Effector CD8-positive, alpha-beta T cell (primary cell): Measurements from ENCODE around the gene HDHD2.

ENCODE experiments used
- DNase-seq: peaks from one replicate; lab custom pipeline; 2025; lab: John Stamatoyannopoulos, UW

The HDHD2 gene

GRCh38 chr18:47146206-47146605, 4.1 kb downstream of the HDHD2 start:
- no peak for DNase-seq

GRCh38 chr18:47143899-47144485, 6.3 kb downstream of the HDHD2 start:
- no peak for DNase-seq

- DNase-seq, result no peak
Observed at GRCh38 chr18:47143153-47143552, 7.1 kb downstream of the HDHD2 start.

GRCh38 chr18:47141289-47141688, 9.0 kb downstream of the HDHD2 start:
- no peak for DNase-seq

- no peak for DNase-seq
Observed at GRCh38 chr18:47121146-47121545, 29.2 kb downstream of the HDHD2 start.

DNA sequence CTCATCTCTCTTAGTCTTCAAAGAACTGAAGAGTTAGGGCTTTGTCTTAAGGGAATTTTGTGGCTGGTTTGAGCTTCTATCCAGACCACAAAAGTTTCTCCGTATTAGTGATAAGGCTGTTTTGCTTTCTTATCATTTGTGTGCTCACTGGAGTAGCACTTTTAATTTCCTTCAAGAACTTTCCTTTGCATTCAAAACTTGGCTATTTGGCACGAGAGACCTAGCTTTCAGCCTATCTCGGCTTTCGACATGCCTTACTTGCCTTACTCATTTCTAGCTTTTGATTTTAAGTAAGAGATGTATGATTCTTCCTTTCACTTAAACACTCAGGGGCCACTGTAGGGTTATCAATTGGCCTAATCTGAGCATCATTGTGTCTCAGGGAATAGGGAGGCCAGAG, 29.9 kb downstream of the HDHD2 start:
- no peak for DNase-seq

- DNase-seq, result no peak
Observed at GRCh38 chr18:47118981-47119380, 31.3 kb downstream of the HDHD2 start.

DNA sequence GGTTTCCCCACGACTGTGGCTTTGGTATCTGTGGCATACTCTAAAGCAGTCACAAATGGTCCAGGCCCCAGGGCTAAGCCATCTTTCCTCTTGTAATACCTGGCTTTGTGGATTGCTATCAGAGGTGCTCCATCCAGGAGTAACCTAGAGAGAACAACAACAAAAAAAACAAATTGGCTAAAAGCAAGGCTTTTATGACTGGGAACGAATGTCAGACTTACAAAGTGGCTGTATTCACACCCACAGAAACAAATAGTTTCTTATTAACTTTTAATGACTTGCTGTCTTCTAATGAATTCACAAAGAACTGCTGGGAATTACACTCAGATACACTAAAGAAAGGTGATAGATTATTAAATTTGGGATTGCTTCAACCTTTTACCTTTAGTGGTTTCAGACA, 35.1 kb downstream of the HDHD2 start:
- no peak for DNase-seq

GRCh38 chr18:47113796-47114540, 36.3 kb downstream of the HDHD2 start:
- DNase-seq, result no peak

DNA sequence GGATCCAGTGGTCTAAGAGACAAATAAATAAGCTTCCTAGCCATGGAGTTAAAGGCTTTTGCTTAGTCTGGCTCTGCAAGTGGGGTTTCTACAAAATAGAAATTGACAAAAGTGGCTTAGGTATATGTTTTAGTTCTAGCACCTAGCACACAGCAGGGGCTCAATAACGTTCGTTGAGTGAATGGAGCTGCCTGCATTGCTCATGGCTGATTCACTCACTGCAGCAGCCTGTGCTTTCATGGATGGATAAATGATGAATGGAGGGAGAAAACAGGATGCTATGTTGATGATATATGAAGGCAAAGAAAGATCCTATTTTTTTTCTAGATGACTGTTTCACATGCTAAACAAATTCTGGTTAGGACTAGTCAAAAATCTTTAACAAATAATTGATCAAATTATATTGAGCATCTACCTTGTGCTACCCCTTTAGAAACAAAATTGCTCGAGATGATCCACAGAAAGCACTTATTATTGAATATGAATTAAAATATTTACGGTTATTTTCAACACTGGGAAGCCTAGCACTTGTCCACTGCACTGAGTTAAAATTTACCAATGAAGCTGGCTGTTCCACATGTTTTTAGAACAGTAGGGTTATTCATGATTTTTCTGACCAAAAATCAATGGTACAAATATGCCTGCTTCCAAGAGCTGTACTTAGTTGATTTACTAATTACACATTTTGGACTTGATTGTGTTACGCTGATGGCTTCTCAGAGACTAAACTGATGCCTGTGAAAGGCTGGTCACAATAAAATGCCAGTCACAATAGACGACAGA, 39.6 kb downstream of the HDHD2 start:
- no peak for DNase-seq

GRCh38 chr18:47109720-47110119, 40.6 kb downstream of the HDHD2 start:
- DNase-seq, result no peak

GRCh38 chr18:47108998-47109405, 41.3 kb downstream of the HDHD2 start:
- DNase-seq, result no peak

DNA sequence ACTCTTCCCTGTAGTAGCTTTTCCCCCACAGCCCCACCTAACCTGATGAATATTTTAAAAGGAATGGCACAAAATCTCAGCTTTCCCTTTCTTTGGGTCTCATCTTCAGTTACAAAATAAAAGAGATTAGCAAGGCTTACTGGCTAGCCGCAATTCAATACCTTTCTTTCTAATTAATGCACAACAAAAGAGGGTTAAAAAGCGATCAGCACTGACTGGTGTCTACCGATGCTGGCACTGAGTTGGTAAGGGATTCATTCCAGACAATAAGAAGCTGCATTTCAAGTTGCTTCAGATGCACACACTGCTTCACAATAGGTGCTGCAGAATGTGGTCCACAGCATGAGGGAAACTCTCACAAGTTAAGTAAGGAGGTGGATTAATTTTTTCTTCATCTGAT, 41.9 kb downstream of the HDHD2 start:
- DNase-seq, result no peak

DNA sequence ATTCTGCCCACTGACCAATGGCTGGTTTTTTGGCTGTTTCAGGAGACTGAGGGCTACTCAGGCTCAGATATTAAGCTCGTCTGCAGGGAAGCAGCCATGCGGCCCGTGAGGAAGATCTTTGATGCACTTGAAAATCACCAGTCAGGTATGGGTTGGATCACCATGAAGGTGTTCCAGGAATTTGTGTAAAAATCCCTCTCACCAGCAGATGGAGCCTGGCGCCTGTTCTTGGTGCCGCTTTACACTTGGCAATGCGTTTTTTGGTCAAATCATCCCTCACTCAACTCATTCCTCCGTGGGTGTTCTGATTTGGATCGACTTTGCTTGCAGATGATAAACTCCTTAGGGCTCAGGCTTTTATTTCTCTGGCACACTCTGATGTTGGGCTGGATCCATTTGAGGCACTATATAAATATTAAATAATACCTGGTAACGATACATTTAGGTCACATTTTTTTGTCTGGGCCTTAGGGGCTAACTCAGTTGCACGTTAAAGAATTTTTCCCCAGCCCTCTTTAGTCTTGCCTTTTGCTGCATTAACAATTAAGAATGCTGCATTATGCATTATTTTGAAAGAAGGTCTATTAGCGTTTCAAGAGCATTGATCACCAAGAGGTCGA, 50.0 kb downstream of the HDHD2 start:
- DNase-seq, result peak; percentile 20

DNA sequence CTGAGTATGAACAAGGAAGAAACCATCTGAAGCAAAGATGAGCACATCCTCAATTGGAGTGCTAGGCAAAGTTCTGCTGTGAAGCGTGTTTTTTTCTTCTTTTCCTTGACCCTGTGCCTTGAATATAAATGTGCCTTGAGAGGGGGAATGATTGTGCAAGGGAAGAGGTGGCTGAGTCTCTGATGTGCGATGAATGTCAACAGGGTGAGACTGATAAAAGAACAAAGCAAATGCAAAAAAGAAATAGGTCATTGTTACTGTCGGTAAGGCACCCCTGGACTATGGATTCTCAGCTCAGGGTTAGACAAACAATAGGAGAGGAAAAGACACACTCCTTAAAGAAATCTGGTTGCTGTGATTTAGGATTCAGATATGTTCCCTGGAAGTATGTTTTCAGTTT, 54.5 kb downstream of the HDHD2 start:
- no peak for DNase-seq

DNA sequence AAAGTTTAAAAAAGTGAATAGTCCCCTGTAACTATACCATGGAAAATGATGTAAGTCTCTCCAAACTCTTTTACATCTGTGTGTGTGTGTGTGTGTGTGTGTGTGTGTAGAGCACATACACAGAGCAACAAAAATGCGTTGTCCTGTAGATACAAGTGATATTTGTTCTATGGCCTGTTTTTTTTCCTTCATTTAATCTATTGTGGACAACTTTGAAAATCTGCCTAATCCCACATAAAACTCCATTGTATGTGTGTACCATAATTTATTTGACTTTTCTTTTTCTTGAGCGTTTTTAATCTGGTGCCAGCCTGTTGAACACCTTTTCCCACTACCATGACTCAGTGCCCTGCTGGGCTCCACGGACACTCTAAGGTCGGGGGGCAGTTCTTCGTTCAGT, 62.6 kb downstream of the HDHD2 start:
- DNase-seq, result no peak

GRCh38 chr18:47081578-47081977, 68.7 kb downstream of the HDHD2 start:
- no peak for DNase-seq

GRCh38 chr18:47080872-47081271, 69.4 kb downstream of the HDHD2 start:
- no peak for DNase-seq

DNA sequence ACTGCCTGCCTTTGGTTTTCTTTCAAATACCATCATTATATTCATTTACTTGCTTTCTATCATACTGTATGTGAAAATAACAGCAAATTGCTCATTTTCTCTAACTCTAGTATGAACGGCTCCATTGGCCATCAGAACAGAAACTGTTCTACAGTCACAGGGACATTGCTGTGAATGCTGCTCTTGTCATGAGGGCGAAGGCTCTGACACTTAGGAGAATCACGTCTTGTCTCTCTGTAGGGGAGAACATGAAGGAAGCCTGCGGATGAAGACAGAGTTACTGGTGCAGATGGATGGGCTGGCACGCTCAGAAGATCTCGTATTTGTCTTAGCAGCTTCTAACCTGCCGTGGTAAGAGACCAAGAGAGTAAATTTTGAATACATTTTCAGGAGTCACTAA, 73.2 kb downstream of the HDHD2 start:
- no peak for DNase-seq

DNA sequence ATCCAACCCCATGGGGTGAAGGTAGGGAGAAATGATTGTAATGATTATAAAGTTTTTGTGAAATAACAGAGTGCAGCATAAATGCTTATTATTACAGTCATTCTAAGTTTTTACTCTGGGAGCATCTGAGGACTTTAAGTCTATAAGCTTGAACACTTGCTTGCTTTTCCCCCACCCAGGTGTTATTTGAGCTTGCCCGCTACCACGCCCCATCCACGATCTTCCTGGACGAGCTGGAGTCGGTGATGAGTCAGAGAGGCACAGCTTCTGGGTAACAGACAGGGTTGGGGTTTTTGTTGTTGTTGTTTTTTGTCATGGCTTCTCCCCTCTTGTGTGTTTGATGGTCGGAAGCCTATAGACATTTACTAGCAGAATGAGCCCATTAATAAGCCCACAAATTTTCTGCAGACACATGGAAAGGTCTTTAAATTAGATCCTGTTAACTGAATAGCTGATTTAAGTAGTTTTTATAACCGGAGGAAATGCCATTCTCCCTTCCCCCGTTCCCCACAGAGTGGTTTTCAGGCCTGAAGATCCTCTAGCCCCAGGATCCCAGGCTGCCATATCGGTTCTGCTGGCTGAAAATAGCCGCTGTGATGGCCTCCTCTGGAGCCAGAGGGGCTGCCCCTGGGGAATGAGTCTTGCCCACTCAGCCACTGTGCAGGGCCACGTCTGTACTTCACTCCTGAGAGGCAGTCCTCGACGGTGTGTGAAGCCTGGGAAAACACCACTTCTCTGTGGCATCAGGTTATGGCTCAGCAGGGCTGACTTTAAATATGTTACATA, 75.0 kb downstream of the HDHD2 start:
- DNase-seq, result no peak

GRCh38 chr18:47067648-47068047, 82.7 kb downstream of the HDHD2 start:
- no peak for DNase-seq

DNA sequence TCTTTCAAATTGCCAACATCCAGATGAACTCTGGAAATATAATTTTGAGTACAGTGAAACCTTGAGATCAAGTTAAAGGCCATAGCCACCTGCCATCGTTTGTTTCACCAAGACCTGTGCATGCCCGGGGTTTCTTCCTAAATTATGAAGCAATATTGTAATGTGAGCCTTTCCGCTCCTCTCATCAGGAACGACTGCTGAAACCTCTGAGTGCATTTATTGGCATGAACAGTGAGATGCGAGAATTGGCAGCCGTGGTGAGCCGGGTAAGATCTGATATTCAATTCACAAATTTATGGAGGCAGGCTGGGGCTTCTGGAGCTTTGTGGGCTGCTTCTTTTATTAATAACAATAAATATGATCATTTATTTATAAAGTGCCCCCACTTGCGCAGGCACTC, 87.2 kb downstream of the HDHD2 start:
- no peak for DNase-seq
